ENCODE measurements around the gene KNTC1.
"Not testable (repeated sequence)": the region's sequence is repeated elsewhere in the genome, so short reads cannot be mapped to it uniquely, and the experiment has no call there.

The KNTC1 gene

GRCh38 chr12:122506393-122506938, 20.6 kb upstream of the KNTC1 start:
- DNase-seq, result no peak

GRCh38 chr12:122508163-122508562, 18.9 kb upstream of the KNTC1 start:
- no peak for DNase-seq

GRCh38 chr12:122513028-122513427, 14.0 kb upstream of the KNTC1 start:
- not testable (repeated sequence) for DNase-seq

GRCh38 chr12:122513660-122514059, 13.4 kb upstream of the KNTC1 start:
- no peak for DNase-seq

- no peak for DNase-seq
Observed at GRCh38 chr12:122515275-122515674, 11.8 kb upstream of the KNTC1 start.

- DNase-seq, result no peak
Observed at GRCh38 chr12:122516544-122517361, 10.3 kb upstream of the KNTC1 start.

- DNase-seq, result no peak
Observed at GRCh38 chr12:122517877-122518276, 9.2 kb upstream of the KNTC1 start.

GRCh38 chr12:122518908-122519307, 8.1 kb upstream of the KNTC1 start:
- DNase-seq, result no peak

GRCh38 chr12:122519418-122519817, 7.6 kb upstream of the KNTC1 start:
- no peak for DNase-seq

GRCh38 chr12:122520676-122521075, 6.4 kb upstream of the KNTC1 start:
- no peak for DNase-seq

- DNase-seq, result no peak
Observed at GRCh38 chr12:122523280-122523679, 3.8 kb upstream of the KNTC1 start.

GRCh38 chr12:122523846-122524718, 3.0 kb upstream of the KNTC1 start:
- no peak for DNase-seq

- peak; percentile 36 for DNase-seq
Observed at GRCh38 chr12:122527478-122527944, 462 bp downstream of the KNTC1 start.

GRCh38 chr12:122528582-122528981, 1.5 kb downstream of the KNTC1 start:
- no peak for DNase-seq

GRCh38 chr12:122528992-122529391, 1.9 kb downstream of the KNTC1 start:
- DNase-seq, result no peak

GRCh38 chr12:122533856-122534255, 6.8 kb downstream of the KNTC1 start:
- no peak for DNase-seq

- DNase-seq, result no peak
Observed at GRCh38 chr12:122537021-122537420, 10.0 kb downstream of the KNTC1 start.

- no peak for DNase-seq
Observed at GRCh38 chr12:122538496-122538895, 11.4 kb downstream of the KNTC1 start.

GRCh38 chr12:122544537-122544936, 17.5 kb downstream of the KNTC1 start:
- no peak for DNase-seq

GRCh38 chr12:122545855-122546254, 18.8 kb downstream of the KNTC1 start:
- DNase-seq, result no peak

- no peak for DNase-seq
Observed at GRCh38 chr12:122547330-122547729, 20.3 kb downstream of the KNTC1 start.

GRCh38 chr12:122558745-122559641, 31.9 kb downstream of the KNTC1 start:
- no peak for DNase-seq

Measured in CD4-positive, alpha-beta T cell treated with Interleukin-21 for 1 hour (primary cell).